Endothelial cell of umbilical vein (primary cell): Measurements from ENCODE around the gene PROCA1.

Experiments used
- EZH2 ChIP-seq: IDR thresholded peaks from 2 replicates; pipeline ENCODE4 v1.6.1; 2012; ENCODE audit warnings: borderline replicate concordance, low read depth, mild to moderate bottlenecking, moderate library complexity, low read length, inconsistent platforms; ENCODE audit not compliant: severe bottlenecking
- POLR2AphosphoS5 ChIP-seq: IDR thresholded peaks from 2 replicates; pipeline ENCODE4 v1.6.1; 2012; ENCODE audit warnings: low read depth, mild to moderate bottlenecking, control low read depth, low read length, moderate library complexity; ENCODE audit not compliant: insufficient read depth
- TF ChIP-seq, protein P1 (sequence below), 2 donors: IDR thresholded peaks; 1 replicate in 1 of 2; 2 replicates in 1 of 2; pipeline ENCODE4 v1.5.1; 2011; ENCODE audit warnings: low read length in 2 of 2, mild to moderate bottlenecking in 2 of 2, moderate library complexity in 2 of 2, control low read depth in 1 of 2, inconsistent platforms in 1 of 2, low read depth in 1 of 2; ENCODE audit not compliant: insufficient read depth in 1 of 2; ENCODE audit errors: extremely low read depth in 1 of 2

DNA sequence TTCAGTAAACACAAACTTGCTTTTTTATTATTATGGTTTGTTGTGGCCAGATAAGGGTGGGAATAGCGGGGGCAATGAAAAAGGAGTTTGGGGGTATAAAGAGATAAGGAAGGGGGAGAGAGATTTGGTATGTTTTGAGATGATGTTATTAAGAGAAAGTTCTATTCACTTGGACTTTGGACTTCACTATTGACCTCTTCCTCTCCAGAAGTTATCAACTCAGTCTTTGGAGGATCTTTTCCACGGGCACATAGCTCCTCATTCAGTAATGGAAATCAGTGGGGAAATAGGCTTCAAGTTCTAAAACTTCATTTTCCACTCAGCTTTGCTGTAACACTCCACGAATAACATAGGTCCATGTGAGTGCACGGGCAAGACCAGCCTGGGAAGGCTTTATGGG lies 23.2 kb downstream of the PROCA1 start:
- TF ChIP-seq, protein P1, sequence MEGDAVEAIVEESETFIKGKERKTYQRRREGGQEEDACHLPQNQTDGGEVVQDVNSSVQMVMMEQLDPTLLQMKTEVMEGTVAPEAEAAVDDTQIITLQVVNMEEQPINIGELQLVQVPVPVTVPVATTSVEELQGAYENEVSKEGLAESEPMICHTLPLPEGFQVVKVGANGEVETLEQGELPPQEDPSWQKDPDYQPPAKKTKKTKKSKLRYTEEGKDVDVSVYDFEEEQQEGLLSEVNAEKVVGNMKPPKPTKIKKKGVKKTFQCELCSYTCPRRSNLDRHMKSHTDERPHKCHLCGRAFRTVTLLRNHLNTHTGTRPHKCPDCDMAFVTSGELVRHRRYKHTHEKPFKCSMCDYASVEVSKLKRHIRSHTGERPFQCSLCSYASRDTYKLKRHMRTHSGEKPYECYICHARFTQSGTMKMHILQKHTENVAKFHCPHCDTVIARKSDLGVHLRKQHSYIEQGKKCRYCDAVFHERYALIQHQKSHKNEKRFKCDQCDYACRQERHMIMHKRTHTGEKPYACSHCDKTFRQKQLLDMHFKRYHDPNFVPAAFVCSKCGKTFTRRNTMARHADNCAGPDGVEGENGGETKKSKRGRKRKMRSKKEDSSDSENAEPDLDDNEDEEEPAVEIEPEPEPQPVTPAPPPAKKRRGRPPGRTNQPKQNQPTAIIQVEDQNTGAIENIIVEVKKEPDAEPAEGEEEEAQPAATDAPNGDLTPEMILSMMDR (IDR thresholded peaks at IDR 0.05; ENCODE audit: extremely low read depth in 1 of 2, insufficient read depth in 1 of 2, low read depth in 1 of 2, low read length in 2 of 2), result no peak
- TF ChIP-seq POLR2AphosphoS5 (no peak), EZH2 (no peak)
